ENCODE measurements around the gene GSK3B.
A peak's percentile ranks its signal among the peaks of the same experiment; 100 is the strongest.

The GSK3B gene

GRCh38 chr3:120093911-120094775, at the start of gene GSK3B:
Gene GSK3B (minus strand): TSS chr3:120094447. CDS start chr3:120093434, 1,013 bp downstream.
- peak; percentile 82 to 100 for DNase-seq

GRCh38 chr3:120143676-120144075, 49.4 kb upstream of the GSK3B start:
- DNase-seq: no peak

GRCh38 chr3:120142236-120142635, 48.0 kb upstream of the GSK3B start:
- DNase-seq: no peak

- DNase-seq: no peak
Measured at GRCh38 chr3:120140098-120140742, 46.0 kb upstream of the GSK3B start.

- no peak for DNase-seq
Measured at GRCh38 chr3:120139140-120139539, 44.9 kb upstream of the GSK3B start.

- no peak for DNase-seq
Measured at GRCh38 chr3:120137548-120137947, 43.3 kb upstream of the GSK3B start.

GRCh38 chr3:120130656-120131055, 36.4 kb upstream of the GSK3B start:
- no peak for DNase-seq

GRCh38 chr3:120129718-120130513, 35.7 kb upstream of the GSK3B start:
- DNase-seq: no peak

GRCh38 chr3:120129051-120129450, 34.8 kb upstream of the GSK3B start:
- peak in 1 of 2 experiments; percentile 9 for DNase-seq

GRCh38 chr3:120125992-120126391, 31.7 kb upstream of the GSK3B start:
- DNase-seq: no peak

- no peak for DNase-seq
Measured at GRCh38 chr3:120119846-120120510, 25.7 kb upstream of the GSK3B start.

- DNase-seq: no peak
Measured at GRCh38 chr3:120114981-120115380, 20.7 kb upstream of the GSK3B start.

- no peak for DNase-seq
Measured at GRCh38 chr3:120114376-120114775, 20.1 kb upstream of the GSK3B start.

GRCh38 chr3:120113128-120114116, 19.2 kb upstream of the GSK3B start:
- DNase-seq: no peak

GRCh38 chr3:120111898-120112297, 17.7 kb upstream of the GSK3B start:
- DNase-seq: no peak

- no peak for DNase-seq
Measured at GRCh38 chr3:120103276-120103675, 9.0 kb upstream of the GSK3B start.

- DNase-seq: peak; percentile 86 to 97
Measured at GRCh38 chr3:120102674-120103073, 8.4 kb upstream of the GSK3B start.

GRCh38 chr3:120102232-120102631, 8.0 kb upstream of the GSK3B start:
- DNase-seq: peak in 1 of 2 experiments; percentile 32

GRCh38 chr3:120101624-120102023, 7.4 kb upstream of the GSK3B start:
- DNase-seq: no peak

GRCh38 chr3:120100711-120101110, 6.5 kb upstream of the GSK3B start:
- no peak for DNase-seq

- DNase-seq: no peak
Measured at GRCh38 chr3:120098710-120099109, 4.5 kb upstream of the GSK3B start.
